Amniotic epithelial cell (primary cell): ENCODE data around the gene FXYD5.
A peak's percentile ranks its signal among the peaks of the same experiment; 100 is the strongest.
"Not testable (repeated sequence)": the region's sequence is repeated elsewhere in the genome, so short reads cannot be mapped to it uniquely, and the experiment has no call there.

Source experiments
- DNase-seq: peaks from one replicate; pipeline ENCODE4 v3.0.0-alpha.2; 2010; ENCODE audit warnings: low read depth

The FXYD5 gene

GRCh38 chr19:35138305-35138892 lies 16.1 kb upstream of the FXYD5 start, which contains the start of gene FXYD1:
TSS of gene FXYD1 (plus strand) at chr19:35138824. CDS start at chr19:35140080, 1,256 bp downstream.
- no peak for DNase-seq

- no peak for DNase-seq
These were observed 14.2 kb upstream of the FXYD5 start for GRCh38 chr19:35140207-35140961.

- peak; percentile 86 for DNase-seq
These were observed 13.3 kb upstream of the FXYD5 start for GRCh38 chr19:35140962-35141836.

- peak; percentile 42 for DNase-seq
These were observed 12.5 kb upstream of the FXYD5 start for GRCh38 chr19:35141837-35142605.

- DNase-seq, result no peak
These were observed 11.8 kb upstream of the FXYD5 start for GRCh38 chr19:35142606-35143230.

- DNase-seq, result no peak
These were observed 11.3 kb upstream of the FXYD5 start, which contains the start of gene FXYD7 for GRCh38 chr19:35143231-35143715. TSS of gene FXYD7 (plus strand) at chr19:35143255. CDS start at chr19:35143334, 79 bp downstream.

- no peak for DNase-seq
These were observed 10.7 kb upstream of the FXYD5 start for GRCh38 chr19:35143818-35144217.

- no peak for DNase-seq
These were observed 10.3 kb upstream of the FXYD5 start for GRCh38 chr19:35144259-35144599.

- peak; percentile 48 for DNase-seq
These were observed 9.7 kb upstream of the FXYD5 start for GRCh38 chr19:35144600-35145436.

- no peak for DNase-seq
These were observed 7.6 kb upstream of the FXYD5 start for GRCh38 chr19:35146746-35147459.

GRCh38 chr19:35149463-35149862 lies 5.1 kb upstream of the FXYD5 start:
- DNase-seq, result no peak

GRCh38 chr19:35150445-35150844 lies 4.1 kb upstream of the FXYD5 start:
- no peak for DNase-seq

- DNase-seq, result no peak
These were observed 3.1 kb upstream of the FXYD5 start for GRCh38 chr19:35151273-35152065.

GRCh38 chr19:35153129-35153522 lies 1.4 kb upstream of the FXYD5 start:
- DNase-seq, result not testable (repeated sequence)

- DNase-seq, result no peak
These were observed 622 bp upstream of the FXYD5 start for GRCh38 chr19:35153701-35154524.

- no peak for DNase-seq
These were observed 906 bp downstream of the FXYD5 start for GRCh38 chr19:35155441-35155840.

- no peak for DNase-seq
These were observed 1.6 kb downstream of the FXYD5 start for GRCh38 chr19:35155981-35156672.
